ENCODE measurements around the gene FBXL3. TPM values are rescaled to one million over a fixed set of nuclear protein-coding genes. Genes with fewer than 3 reads are reported as not detected.
"Not testable (repeated sequence)": the region's sequence is repeated elsewhere in the genome, so short reads cannot be mapped to it uniquely, and the experiment has no call there.

Gene FBXL3
- total RNA-seq, 5 donors from 2014 or later (not counting 1 experiment from before 2014, with no cell fraction given) = 58.6 to 89.1 (median 80.0) TPM

GRCh38 chr13:76969488-76970365 is 57.2 kb downstream of the FBXL3 start:
- WGBS (ENCODE audit: insufficient coverage) = 56% methylated on average over 2 of the region's 5 CpGs
- H3K27ac ChIP-seq (ENCODE audit: low read length) = no peak overlapping the region
- H3K36me3 ChIP-seq (ENCODE audit: control insufficient read depth in 2 of 2, extremely low read depth in 1 of 2, insufficient read depth in 1 of 2, low read length in 1 of 2) = no peaks in the 10 kb centered on the region
- Mint-ChIP-seq H3K4me3 (no peak overlapping the region), H3K27ac (no peak overlapping the region), H3K36me3 (no peaks in the 10 kb centered on the region), H3K9me3 (no peaks in the 10 kb centered on the region), H3K4me1 (peaks cover 0 to 4% (median 2%) of the 10 kb centered on the region in 3 donors), H3K27me3 (peaks cover 12 to 44% of the 10 kb centered on the region in 2 donors)
- ChIA-PET CTCF (interaction anchor here (0.5 to 2.5 kb wide), 4 partner anchors 10 to 32 kb away, joined by 3 to 9 read pairs (median 3); no protein-coding TSS in a partner anchor), POLR2A (interaction anchor here in 1 of 2 donors (0.6 to 0.7 kb wide), 3 partner anchors 55 to 1455 kb away, joined by 4 to 12 read pairs (median 5); no protein-coding TSS in a partner anchor)
- DNase-seq (no peak), ATAC-seq (replicated peaks in 1 of 4) (no peak)
- H3K9me3 ChIP-seq = no peaks in the 10 kb centered on the region
- H3K4me1 ChIP-seq (ENCODE audit: control insufficient read depth in 1 of 2, extremely low read depth in 1 of 2, insufficient read depth in 2 of 2, low read length in 2 of 2) = no peaks in the 10 kb centered on the region
- no peak overlapping the region for H3K4me3 ChIP-seq (ENCODE audit: control insufficient read depth in 1 of 2, extremely low read depth in 1 of 2, low read length in 1 of 2)
- H3K27me3 ChIP-seq (replicated peaks in 1 of 2; ENCODE audit: control insufficient read depth in 2 of 2, extremely low read depth in 1 of 2, insufficient read depth in 2 of 2, low read length in 1 of 2) = peaks cover 0 to 39% of the 10 kb centered on the region in 2 experiments

GRCh38 chr13:76968041-76968440 is 58.9 kb downstream of the FBXL3 start:
- H3K4me3 Mint-ChIP-seq = no peak overlapping the region

GRCh38 chr13:76967031-76967430 is 59.9 kb downstream of the FBXL3 start:
- no peaks in the 10 kb centered on the region for H3K9me3 ChIP-seq
- H3K4me1 ChIP-seq (ENCODE audit: control insufficient read depth in 1 of 2, extremely low read depth in 1 of 2, insufficient read depth in 2 of 2, low read length in 2 of 2) = no peaks in the 10 kb centered on the region
- H3K36me3 ChIP-seq (ENCODE audit: control insufficient read depth in 2 of 2, extremely low read depth in 1 of 2, insufficient read depth in 1 of 2, low read length in 1 of 2) = no peaks in the 10 kb centered on the region
- H3K27me3 Mint-ChIP-seq = peaks cover 5 to 29% of the 10 kb centered on the region in 2 donors
- POLR2A ChIA-PET = no interaction called here
- no peaks in the 10 kb centered on the region for H3K36me3 Mint-ChIP-seq
- no peak for ATAC-seq (replicated peaks in 1 of 4)
- no peak overlapping the region for H3K27ac Mint-ChIP-seq
- no peak overlapping the region for H3K4me3 ChIP-seq (ENCODE audit: control insufficient read depth in 1 of 2, extremely low read depth in 1 of 2, low read length in 1 of 2)
- peaks cover 0 to 27% of the 10 kb centered on the region in 2 experiments for H3K27me3 ChIP-seq (replicated peaks in 1 of 2; ENCODE audit: control insufficient read depth in 2 of 2, extremely low read depth in 1 of 2, insufficient read depth in 2 of 2, low read length in 1 of 2)
- no peaks in the 10 kb centered on the region for H3K4me1 Mint-ChIP-seq
- no peak overlapping the region for H3K27ac ChIP-seq (ENCODE audit: low read length)
- H3K9me3 Mint-ChIP-seq = peaks cover 0 to under 1% (median 0%) of the 10 kb centered on the region in 3 donors
- CTCF ChIA-PET = interaction anchor here in 1 of 2 donors (0.8 kb wide), 1 partner anchor 30 kb away, joined by 3 read pairs; no protein-coding TSS in a partner anchor
- no peak overlapping the region for H3K4me3 Mint-ChIP-seq
- 67% methylated on average over 3 of the region's 6 CpGs for WGBS (ENCODE audit: insufficient coverage)
- no peak for DNase-seq

More at GRCh38 chr13:76968041-76968440, 58.9 kb downstream of the FBXL3 start:
- 81% methylated on average over 6 of the region's 6 CpGs for WGBS (ENCODE audit: insufficient coverage)
- no peaks in the 10 kb centered on the region for H3K4me1 ChIP-seq (ENCODE audit: control insufficient read depth in 1 of 2, extremely low read depth in 1 of 2, insufficient read depth in 2 of 2, low read length in 2 of 2)
- H3K27me3 ChIP-seq (replicated peaks in 1 of 2; ENCODE audit: control insufficient read depth in 2 of 2, extremely low read depth in 1 of 2, insufficient read depth in 2 of 2, low read length in 1 of 2) = peaks cover 0 to 36% of the 10 kb centered on the region in 2 experiments
- DNase-seq (no peak), ATAC-seq (replicated peaks in 1 of 4) (no peak)
- Mint-ChIP-seq H3K27me3 (peaks cover 12 to 39% of the 10 kb centered on the region in 2 donors), H3K36me3 (no peaks in the 10 kb centered on the region), H3K4me1 (peaks cover 0 to 4% (median 2%) of the 10 kb centered on the region in 3 donors), H3K9me3 (no peaks in the 10 kb centered on the region), H3K27ac (no peak overlapping the region)
- no peak overlapping the region for H3K4me3 ChIP-seq (ENCODE audit: control insufficient read depth in 1 of 2, extremely low read depth in 1 of 2, low read length in 1 of 2)
- H3K27ac ChIP-seq (ENCODE audit: low read length) = no peak overlapping the region
- H3K9me3 ChIP-seq = no peaks in the 10 kb centered on the region
- no peaks in the 10 kb centered on the region for H3K36me3 ChIP-seq (ENCODE audit: control insufficient read depth in 2 of 2, extremely low read depth in 1 of 2, insufficient read depth in 1 of 2, low read length in 1 of 2)
- POLR2A ChIA-PET = no interaction called here
- CTCF ChIA-PET = no interaction called here

GRCh38 chr13:76965759-76966421 is 61.1 kb downstream of the FBXL3 start:
- H3K4me3 Mint-ChIP-seq = no peak overlapping the region
- no peaks in the 10 kb centered on the region for H3K4me1 Mint-ChIP-seq
- WGBS (ENCODE audit: insufficient coverage) = 74% methylated on average over 3 of the region's 6 CpGs
- Histone ChIP-seq H3K9me3 (no peaks in the 10 kb centered on the region), H3K27me3 (replicated peaks in 1 of 2; ENCODE audit: control insufficient read depth in 2 of 2, extremely low read depth in 1 of 2, insufficient read depth in 2 of 2, low read length in 1 of 2) (peaks cover 0 to 23% of the 10 kb centered on the region in 2 experiments), H3K36me3 (ENCODE audit: control insufficient read depth in 2 of 2, extremely low read depth in 1 of 2, insufficient read depth in 1 of 2, low read length in 1 of 2) (no peaks in the 10 kb centered on the region), H3K27ac (ENCODE audit: low read length) (no peak overlapping the region), H3K4me1 (ENCODE audit: control insufficient read depth in 1 of 2, extremely low read depth in 1 of 2, insufficient read depth in 2 of 2, low read length in 2 of 2) (no peaks in the 10 kb centered on the region), H3K4me3 (ENCODE audit: control insufficient read depth in 1 of 2, extremely low read depth in 1 of 2, low read length in 1 of 2) (no peak overlapping the region)
- DNase-seq = no peak
- peaks cover 0 to 10% (median 5%) of the 10 kb centered on the region in 3 donors for H3K9me3 Mint-ChIP-seq
- H3K27me3 Mint-ChIP-seq = peaks cover 5 to 22% of the 10 kb centered on the region in 2 donors
- CTCF ChIA-PET = no interaction called here
- POLR2A ChIA-PET = no interaction called here
- ATAC-seq (replicated peaks in 1 of 4) = no peak
- no peak overlapping the region for H3K27ac Mint-ChIP-seq
- no peaks in the 10 kb centered on the region for H3K36me3 Mint-ChIP-seq

GRCh38 chr13:76959734-76960133 is 67.2 kb downstream of the FBXL3 start:
- ATAC-seq (replicated peaks in 1 of 4); H3K9me3 ChIP-seq; H3K27ac Mint-ChIP-seq; H3K36me3 ChIP-seq (ENCODE audit: control insufficient read depth in 2 of 2, extremely low read depth in 1 of 2, insufficient read depth in 1 of 2, low read length in 1 of 2); POLR2A ChIA-PET; H3K36me3 Mint-ChIP-seq; H3K4me1 Mint-ChIP-seq; H3K27ac ChIP-seq (ENCODE audit: low read length); H3K27me3 ChIP-seq (replicated peaks in 1 of 2; ENCODE audit: control insufficient read depth in 2 of 2, extremely low read depth in 1 of 2, insufficient read depth in 2 of 2, low read length in 1 of 2); H3K4me1 ChIP-seq (ENCODE audit: control insufficient read depth in 1 of 2, extremely low read depth in 1 of 2, insufficient read depth in 2 of 2, low read length in 2 of 2); DNase-seq; H3K27me3 Mint-ChIP-seq; H3K4me3 ChIP-seq (ENCODE audit: control insufficient read depth in 1 of 2, extremely low read depth in 1 of 2, low read length in 1 of 2); CTCF ChIA-PET; H3K4me3 Mint-ChIP-seq: not testable (repeated sequence)
- peaks cover 7 to 24% (median 14%) of the 10 kb centered on the region in 3 donors for H3K9me3 Mint-ChIP-seq

- Histone ChIP-seq H3K27ac (ENCODE audit: low read length) (no peak overlapping the region), H3K4me1 (ENCODE audit: control insufficient read depth in 1 of 2, extremely low read depth in 1 of 2, insufficient read depth in 2 of 2, low read length in 2 of 2) (no peaks in the 10 kb centered on the region), H3K9me3 (no peaks in the 10 kb centered on the region), H3K27me3 (replicated peaks in 1 of 2; ENCODE audit: control insufficient read depth in 2 of 2, extremely low read depth in 1 of 2, insufficient read depth in 2 of 2, low read length in 1 of 2) (peaks cover 0 to 7% of the 10 kb centered on the region in 2 experiments), H3K36me3 (ENCODE audit: control insufficient read depth in 2 of 2, extremely low read depth in 1 of 2, insufficient read depth in 1 of 2, low read length in 1 of 2) (no peaks in the 10 kb centered on the region), H3K4me3 (ENCODE audit: control insufficient read depth in 1 of 2, extremely low read depth in 1 of 2, low read length in 1 of 2) (no peak overlapping the region)
- Mint-ChIP-seq H3K4me3 (no peak overlapping the region), H3K36me3 (peaks cover 8% of the 10 kb centered on the region), H3K27ac (no peak overlapping the region), H3K9me3 (peaks cover 7 to 24% (median 14%) of the 10 kb centered on the region in 3 donors), H3K27me3 (peaks cover 1% of the 10 kb centered on the region in 2 donors), H3K4me1 (no peaks in the 10 kb centered on the region)
- ATAC-seq (replicated peaks in 1 of 4) = no peak
- no peak for DNase-seq
- POLR2A ChIA-PET = no interaction called here
- CTCF ChIA-PET = no interaction called here
- WGBS (ENCODE audit: insufficient coverage) = no CpG with 5 or more reads among the region's 4 CpGs
Observed at GRCh38 chr13:76958841-76959432, 68.0 kb downstream of the FBXL3 start.
